C4-2B (cell line): ENCODE measurements around the gene TBC1D22A.
"Not testable (repeated sequence)": the region's sequence is repeated elsewhere in the genome, so short reads cannot be mapped to it uniquely, and the experiment has no call there.

Experiments
- H3K27ac ChIP-seq: fragments of 450-650 bp; 2 replicates; pipeline ENCODE4 v1.5.1; 2017
- CTCF ChIP-seq: fragments of 450-650 bp; conservative IDR thresholded peaks from 2 replicates; pipeline ENCODE4 v1.5.1; 2017; ENCODE audit warnings: mild to moderate bottlenecking
- ZFX ChIP-seq: fragments of 450-650 bp; IDR thresholded peaks from 2 replicates; pipeline ENCODE4 v1.6.1; 2017

The TBC1D22A gene

DNA sequence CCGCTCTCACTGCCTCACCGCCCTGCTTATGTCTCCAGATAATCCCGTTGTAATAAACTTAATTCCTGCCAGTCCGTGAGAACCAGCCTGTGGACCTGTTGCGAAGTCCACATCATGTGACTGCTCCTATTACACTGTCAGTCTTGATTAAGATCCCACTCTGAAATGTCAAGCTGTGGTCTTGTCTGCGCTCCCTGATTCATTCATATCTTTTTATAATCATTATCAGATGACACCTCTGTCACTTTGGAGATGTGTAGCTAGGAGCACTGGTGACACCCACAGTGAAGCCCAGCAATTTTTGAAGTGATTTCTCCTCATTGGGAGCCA, 377.3 kb downstream of the TBC1D22A start:
- H3K27ac ChIP-seq: no peak overlapping the region
- TF ChIP-seq CTCF (no peak), ZFX (no peak)

GRCh38 chr22:47140975-47141374, 378.5 kb downstream of the TBC1D22A start:
- not testable (repeated sequence) for H3K27ac ChIP-seq

DNA sequence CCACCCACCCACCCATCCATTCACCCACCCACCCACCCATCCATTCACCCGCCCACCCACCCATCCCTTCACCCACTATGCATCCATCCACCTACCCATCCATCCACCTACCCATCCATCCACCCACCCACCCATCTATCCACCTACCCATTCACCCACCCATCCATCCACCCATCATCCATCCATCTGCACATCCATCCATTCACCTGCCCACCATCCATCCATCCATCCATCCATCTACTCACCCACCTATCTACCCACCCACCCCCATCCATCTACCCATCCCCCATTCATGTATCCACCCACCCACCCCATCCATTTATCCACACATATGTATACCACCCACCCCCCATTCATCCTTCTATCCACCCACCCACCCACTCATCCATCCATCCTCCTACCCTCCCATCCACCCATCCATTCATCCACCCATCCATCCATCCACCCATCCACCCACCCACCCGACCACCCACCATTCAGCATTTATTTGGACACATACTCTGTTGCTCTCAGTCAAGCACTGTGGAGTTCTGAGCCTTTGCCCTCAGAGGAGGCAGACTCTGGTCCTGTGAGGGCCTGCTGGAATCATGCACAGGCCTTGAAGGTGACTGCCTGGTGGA, 380.1 kb downstream of the TBC1D22A start:
- TF ChIP-seq CTCF (no peak), ZFX (no peak)
- no peak overlapping the region for H3K27ac ChIP-seq

- peak overlapping the region; percentile 57; the same call in 1 of the 2 replicates for H3K27ac ChIP-seq
- TF ChIP-seq ZFX: no peak
- no peak for TF ChIP-seq CTCF
These were observed 380.9 kb downstream of the TBC1D22A start for GRCh38 chr22:47143249-47143938.

GRCh38 chr22:47144076-47144765, 381.8 kb downstream of the TBC1D22A start:
- TF ChIP-seq CTCF (no peak), ZFX (no peak)
- peak overlapping the region; percentile 57 for H3K27ac ChIP-seq

- TF ChIP-seq CTCF (no peak), ZFX (no peak)
- H3K27ac ChIP-seq: peak overlapping the region; percentile 57
These were observed 382.5 kb downstream of the TBC1D22A start for GRCh38 chr22:47144791-47145425.

DNA sequence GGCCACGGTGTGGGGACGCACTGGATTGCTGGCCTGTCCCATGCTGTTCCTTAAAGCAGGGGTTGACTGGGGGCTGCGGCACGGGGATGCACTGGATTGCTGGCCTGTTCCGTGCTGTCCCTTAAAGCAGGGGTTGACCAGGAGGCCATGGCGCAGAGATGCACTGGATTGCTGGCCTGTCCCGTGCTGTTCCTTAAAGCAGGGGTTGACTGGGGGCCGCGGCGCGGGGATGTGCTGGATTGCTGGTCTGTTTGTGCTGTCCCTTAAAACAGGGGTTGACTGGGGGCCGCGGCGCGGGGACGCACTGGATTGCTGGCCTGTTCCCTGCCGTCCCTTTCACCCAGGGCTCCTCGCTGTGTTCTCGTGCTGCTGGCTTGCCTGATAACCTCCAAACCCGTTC, 383.4 kb downstream of the TBC1D22A start:
- no peak overlapping the region for H3K27ac ChIP-seq
- TF ChIP-seq CTCF (no peak), ZFX (no peak)
